ENCODE results near the gene MACO1. TPM values are rescaled to one million over a fixed set of nuclear protein-coding genes. Genes with fewer than 3 reads are reported as not detected.
A peak's percentile ranks its signal among the peaks of the same experiment; 100 is the strongest.

Gene MACO1
- total RNA-seq, 2 donors from 2014 or later = 16.3 to 21.6 TPM

DNA sequence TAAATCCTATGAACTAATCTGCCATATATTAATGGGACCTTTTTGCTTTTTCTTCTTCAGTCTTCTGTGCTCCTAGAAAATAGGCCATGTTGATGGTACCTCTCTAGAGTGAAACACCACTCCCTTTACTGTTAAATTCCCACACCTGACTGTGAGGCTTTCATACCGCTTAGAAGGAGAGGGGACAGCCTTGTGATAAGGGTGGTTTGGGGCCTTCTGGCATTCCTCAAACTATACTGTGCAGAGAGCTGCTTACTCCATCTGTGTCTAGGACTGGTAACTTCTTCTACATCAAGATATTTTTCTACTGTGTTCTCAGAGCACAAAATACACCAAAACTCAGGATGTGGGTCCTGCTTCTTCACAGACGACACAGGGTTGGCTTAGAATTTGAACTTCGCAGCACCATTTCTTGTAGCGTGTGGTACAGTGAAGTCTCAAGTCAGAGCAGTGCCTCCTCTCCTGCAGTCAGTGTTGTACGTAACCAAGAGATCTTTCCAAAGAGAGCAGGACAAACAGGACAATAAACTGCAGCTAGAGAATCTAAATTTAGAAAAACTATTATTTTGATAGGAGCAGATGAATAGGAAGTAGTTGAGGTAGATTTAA lies 43.8 kb downstream of the MACO1 start:
- Mint-ChIP-seq H3K27me3 (no peaks in the 10 kb centered on the region), H3K36me3 (ENCODE audit: low read depth) (no peaks in the 10 kb centered on the region), H3K4me3 (peak overlapping the region; percentile 62), H3K27ac (peak overlapping the region; percentile 41), H3K4me1 (peaks cover 23% of the 10 kb centered on the region)
- DNase-seq = no peak
- no peaks in the 10 kb centered on the region for H3K9me3 ChIP-seq (ENCODE audit: control insufficient read depth, low read length, poor library complexity, severe bottlenecking)
- ATAC-seq = no peak

DNA sequence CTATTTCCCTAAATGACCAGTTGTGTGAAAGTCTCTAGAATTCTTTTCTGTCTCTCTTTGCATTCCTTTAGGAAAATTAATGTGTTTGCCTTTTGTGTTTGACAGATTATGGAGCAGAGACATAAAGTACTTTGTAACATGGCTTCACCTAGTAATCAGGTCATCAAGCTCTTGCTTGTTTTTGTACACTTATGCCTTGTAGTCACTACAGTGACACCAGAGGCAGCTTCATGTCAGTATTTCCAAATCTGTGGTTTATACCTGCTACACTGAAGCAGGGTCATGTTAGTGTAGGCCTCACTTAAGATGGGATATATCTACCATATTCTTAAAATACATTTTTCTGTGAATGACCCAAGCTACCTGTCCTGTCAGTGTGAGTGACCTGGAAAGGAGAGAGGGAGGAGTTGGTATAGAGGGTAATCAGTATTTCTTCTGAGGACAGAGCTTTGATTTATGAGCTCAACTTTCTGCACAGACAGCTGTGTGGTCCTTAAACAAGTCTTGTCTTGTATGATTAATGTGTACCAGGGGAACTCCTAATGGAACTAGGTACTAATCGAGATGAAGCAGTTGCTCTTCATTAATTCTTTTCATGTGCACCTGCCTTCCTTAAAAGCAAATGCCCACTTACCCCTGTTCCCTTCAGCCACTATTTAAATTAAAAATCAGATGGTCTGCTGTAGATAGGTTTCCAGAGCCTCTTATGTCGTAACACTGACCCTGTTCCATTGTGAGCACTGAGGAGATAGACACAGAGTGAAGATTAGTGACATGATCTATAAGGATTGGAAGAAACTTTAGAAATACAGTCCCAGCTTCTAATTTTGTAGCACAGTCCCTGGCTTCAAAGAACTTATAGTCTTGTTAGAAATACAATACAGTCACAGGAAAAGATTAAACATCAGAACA lies 45.7 kb downstream of the MACO1 start:
- no peaks in the 10 kb centered on the region for H3K9me3 ChIP-seq (ENCODE audit: control insufficient read depth, low read length, poor library complexity, severe bottlenecking)
- H3K27ac Mint-ChIP-seq = no peak overlapping the region
- no peak overlapping the region for H3K4me3 Mint-ChIP-seq
- H3K36me3 Mint-ChIP-seq (ENCODE audit: low read depth) = no peaks in the 10 kb centered on the region
- H3K27me3 Mint-ChIP-seq = no peaks in the 10 kb centered on the region
- DNase-seq = no peak
- H3K4me1 Mint-ChIP-seq = peaks cover 23% of the 10 kb centered on the region
- no peak for ATAC-seq

DNA sequence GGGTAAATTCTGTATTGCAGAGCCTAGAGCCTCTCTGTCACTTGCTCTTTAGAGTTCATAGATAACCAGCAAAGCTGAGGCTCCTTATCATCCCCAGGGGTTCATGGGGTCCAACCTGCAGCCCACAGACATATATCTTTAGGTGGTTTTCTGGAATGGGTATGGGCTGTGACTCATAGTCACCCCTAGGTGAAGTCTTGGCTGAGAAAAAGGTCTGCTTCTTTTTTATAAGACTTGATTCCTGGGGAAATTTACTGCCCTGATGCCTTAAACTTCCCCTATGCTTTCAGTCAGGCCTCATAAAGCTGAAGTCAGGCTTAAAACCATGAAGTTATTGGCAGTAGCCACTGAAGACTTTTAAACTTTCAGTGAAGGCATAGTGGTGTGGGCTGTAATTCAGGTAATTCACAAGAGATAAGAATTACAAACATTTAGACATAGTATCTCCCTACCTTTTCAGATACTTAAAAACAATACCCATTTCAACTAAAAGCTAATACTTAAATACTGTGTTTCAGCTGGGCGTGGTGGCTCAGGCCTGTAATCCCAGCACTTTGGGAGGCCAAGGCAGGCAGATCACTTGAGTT lies 46.8 kb downstream of the MACO1 start:
- no peaks in the 10 kb centered on the region for H3K9me3 ChIP-seq (ENCODE audit: control insufficient read depth, low read length, poor library complexity, severe bottlenecking)
- Mint-ChIP-seq H3K27ac (no peak overlapping the region), H3K4me3 (no peak overlapping the region), H3K27me3 (no peaks in the 10 kb centered on the region), H3K4me1 (peaks cover 28% of the 10 kb centered on the region), H3K36me3 (ENCODE audit: low read depth) (peaks cover 4% of the 10 kb centered on the region)
- DNase-seq (no peak), ATAC-seq (no peak)

DNA sequence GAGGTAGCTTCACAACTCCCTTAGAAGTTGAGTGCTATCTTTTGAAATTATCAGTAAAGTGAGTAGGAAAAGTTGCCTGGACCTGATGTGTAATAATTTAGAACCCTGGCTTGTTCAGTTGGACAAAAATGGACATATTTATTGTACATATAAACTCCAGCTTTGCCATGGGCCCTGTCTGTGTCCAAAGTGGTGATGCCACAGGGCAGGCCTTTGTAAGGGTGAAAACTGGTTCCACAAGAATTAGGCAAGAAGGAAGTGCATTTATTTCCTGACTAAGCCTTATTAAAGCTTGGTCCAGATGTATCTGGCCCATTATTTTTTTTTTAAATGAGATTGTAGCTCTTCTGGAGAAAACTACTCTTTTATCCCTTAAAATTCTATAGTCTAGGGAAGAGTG lies 47.9 kb downstream of the MACO1 start:
- H3K9me3 ChIP-seq (ENCODE audit: control insufficient read depth, low read length, poor library complexity, severe bottlenecking) = no peaks in the 10 kb centered on the region
- ATAC-seq = no peak
- Mint-ChIP-seq H3K4me1 (peaks cover 25% of the 10 kb centered on the region), H3K27ac (no peak overlapping the region), H3K27me3 (no peaks in the 10 kb centered on the region), H3K4me3 (no peak overlapping the region), H3K36me3 (ENCODE audit: low read depth) (peaks cover 4% of the 10 kb centered on the region)
- DNase-seq = no peak

DNA sequence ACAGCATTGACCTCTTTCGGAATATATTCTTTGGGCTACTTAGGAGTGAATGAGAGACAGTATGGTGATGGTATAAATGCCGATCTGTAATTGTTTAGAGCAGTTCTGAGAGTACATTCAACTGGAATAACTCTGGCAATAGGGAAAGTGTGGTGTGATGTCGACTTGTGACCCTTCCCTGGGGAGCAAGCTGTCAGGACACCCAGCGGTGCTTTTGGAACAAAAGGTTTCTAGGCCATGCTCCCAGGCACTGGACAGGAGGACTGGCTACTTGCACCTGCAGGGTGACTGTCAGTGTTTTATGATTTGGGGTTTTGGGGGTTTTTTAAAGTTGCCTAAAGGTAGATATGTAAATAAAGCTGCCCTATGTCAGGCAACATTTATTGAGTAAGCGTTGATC lies 50.9 kb downstream of the MACO1 start:
- DNase-seq (no peak), ATAC-seq (no peak)
- Mint-ChIP-seq H3K36me3 (ENCODE audit: low read depth) (peaks cover 6% of the 10 kb centered on the region), H3K4me1 (peaks cover 13% of the 10 kb centered on the region), H3K4me3 (no peak overlapping the region), H3K27ac (peak overlapping the region; percentile 74), H3K27me3 (no peaks in the 10 kb centered on the region)
- no peaks in the 10 kb centered on the region for H3K9me3 ChIP-seq (ENCODE audit: control insufficient read depth, low read length, poor library complexity, severe bottlenecking)

DNA sequence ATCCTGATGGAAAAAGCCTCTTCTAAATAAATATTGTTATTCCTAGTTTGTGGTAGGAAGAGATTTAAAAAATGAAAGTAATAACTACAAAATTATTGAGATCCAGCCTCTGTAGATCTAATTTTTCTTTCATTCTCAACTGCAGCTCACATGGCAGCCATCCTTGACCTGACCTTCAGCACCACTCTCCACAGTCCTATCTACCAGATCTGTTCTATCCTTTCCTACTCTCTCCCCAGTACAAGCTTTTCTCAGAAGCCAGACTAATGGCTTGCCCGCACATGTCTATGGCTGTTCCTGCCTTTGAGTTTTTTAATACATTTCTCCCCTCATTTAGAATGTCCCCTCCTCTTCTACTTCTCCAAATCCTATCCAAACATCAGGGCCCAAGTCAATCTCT lies 51.5 kb downstream of the MACO1 start:
- peaks cover 6% of the 10 kb centered on the region for H3K36me3 Mint-ChIP-seq (ENCODE audit: low read depth)
- peak overlapping the region; percentile 74 for H3K27ac Mint-ChIP-seq
- H3K4me3 Mint-ChIP-seq = no peak overlapping the region
- no peak for DNase-seq
- ATAC-seq = no peak
- H3K9me3 ChIP-seq (ENCODE audit: control insufficient read depth, low read length, poor library complexity, severe bottlenecking) = no peaks in the 10 kb centered on the region
- H3K4me1 Mint-ChIP-seq = peaks cover 8% of the 10 kb centered on the region
- H3K27me3 Mint-ChIP-seq = no peaks in the 10 kb centered on the region

DNA sequence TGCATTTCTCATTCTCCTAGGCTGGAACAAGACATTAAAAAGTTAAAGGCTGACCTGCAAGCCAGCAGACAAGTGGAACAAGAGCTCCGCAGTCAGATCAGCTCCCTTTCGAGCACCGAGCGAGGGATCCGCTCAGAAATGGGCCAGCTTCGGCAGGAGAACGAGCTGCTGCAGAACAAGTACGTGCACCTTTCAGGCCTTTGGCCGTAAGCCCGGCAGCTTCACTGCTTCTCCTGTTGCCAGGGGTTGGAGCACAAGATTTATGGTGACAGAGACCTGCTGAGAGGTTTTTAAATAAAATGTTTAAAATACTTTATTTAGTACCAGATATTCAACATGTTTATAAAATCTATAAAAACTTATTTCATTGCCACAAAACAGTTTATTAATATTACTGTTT lies 53.4 kb downstream of the MACO1 start:
- ATAC-seq (no peak), DNase-seq (no peak)
- Mint-ChIP-seq H3K4me1 (peaks cover 11% of the 10 kb centered on the region), H3K27me3 (no peaks in the 10 kb centered on the region), H3K27ac (peak overlapping the region; percentile 74), H3K36me3 (ENCODE audit: low read depth) (peaks cover 6% of the 10 kb centered on the region), H3K4me3 (no peak overlapping the region)
- H3K9me3 ChIP-seq (ENCODE audit: control insufficient read depth, low read length, poor library complexity, severe bottlenecking) = no peaks in the 10 kb centered on the region

DNA sequence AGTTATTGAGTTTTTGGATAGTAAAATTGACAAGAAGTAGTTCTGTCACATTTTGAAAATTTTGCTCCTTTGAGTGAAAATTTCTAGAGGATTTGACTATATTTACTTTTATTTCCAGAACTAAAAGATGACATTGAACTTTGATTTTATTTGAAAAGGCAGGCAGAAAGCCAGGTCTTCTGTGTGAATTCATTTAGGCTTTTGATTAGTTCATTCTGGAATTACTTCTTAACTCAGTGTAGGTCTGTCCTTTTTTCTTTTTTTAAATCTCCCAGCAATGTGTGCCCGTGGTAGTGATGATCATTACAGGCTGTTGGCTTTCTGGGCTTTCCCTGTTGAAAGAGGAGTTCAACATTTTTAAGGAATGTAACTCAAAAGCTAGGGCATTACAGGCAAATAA lies 53.8 kb downstream of the MACO1 start:
- ATAC-seq (no peak), DNase-seq (no peak)
- Mint-ChIP-seq H3K27me3 (no peaks in the 10 kb centered on the region), H3K4me1 (peaks cover 11% of the 10 kb centered on the region), H3K4me3 (no peak overlapping the region), H3K27ac (no peak overlapping the region), H3K36me3 (ENCODE audit: low read depth) (peaks cover 6% of the 10 kb centered on the region)
- H3K9me3 ChIP-seq (ENCODE audit: control insufficient read depth, low read length, poor library complexity, severe bottlenecking) = no peaks in the 10 kb centered on the region

DNA sequence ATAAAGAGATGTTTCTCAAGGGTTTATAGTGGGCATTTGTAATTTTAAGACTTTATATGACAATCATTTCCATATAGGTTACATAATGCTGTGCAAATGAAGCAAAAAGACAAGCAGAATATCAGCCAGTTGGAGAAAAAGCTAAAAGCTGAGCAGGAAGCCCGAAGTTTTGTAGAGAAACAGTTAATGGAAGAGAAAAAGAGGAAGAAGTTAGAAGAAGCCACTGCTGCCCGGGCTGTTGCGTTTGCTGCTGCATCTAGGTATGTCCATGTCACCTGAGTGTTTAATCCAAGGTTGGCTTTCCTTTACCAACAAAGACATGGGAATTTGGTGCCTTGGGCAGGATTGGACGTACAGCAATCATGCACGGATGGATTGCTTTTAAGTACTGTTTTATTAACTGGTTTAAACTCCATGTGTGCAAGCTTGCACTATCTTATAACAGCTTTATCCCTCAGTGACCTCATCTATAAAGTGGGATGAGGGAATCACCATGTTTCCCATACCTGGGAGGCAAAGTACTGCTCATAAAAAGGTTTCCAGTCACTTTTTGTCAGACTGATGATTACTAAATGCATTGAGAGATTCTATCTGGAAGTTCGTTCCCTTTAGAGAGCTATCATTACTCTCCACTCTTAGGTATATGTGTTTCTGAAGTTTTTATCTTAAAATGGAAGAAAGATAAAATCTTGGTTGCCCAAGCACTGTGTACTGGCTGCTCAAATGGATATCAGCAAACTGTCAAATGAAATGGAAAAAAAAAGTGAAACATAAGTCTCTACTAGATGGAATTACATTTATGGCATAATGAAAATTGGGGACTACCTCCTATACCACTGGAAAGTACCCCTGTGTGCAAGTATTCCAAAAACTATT lies 55.1 kb downstream of the MACO1 start:
- Mint-ChIP-seq H3K27ac (no peak overlapping the region), H3K4me1 (peaks cover 14% of the 10 kb centered on the region), H3K4me3 (no peak overlapping the region), H3K36me3 (ENCODE audit: low read depth) (peaks cover 6% of the 10 kb centered on the region), H3K27me3 (no peaks in the 10 kb centered on the region)
- DNase-seq = no peak
- no peak for ATAC-seq
- no peaks in the 10 kb centered on the region for H3K9me3 ChIP-seq (ENCODE audit: control insufficient read depth, low read length, poor library complexity, severe bottlenecking)

DNA sequence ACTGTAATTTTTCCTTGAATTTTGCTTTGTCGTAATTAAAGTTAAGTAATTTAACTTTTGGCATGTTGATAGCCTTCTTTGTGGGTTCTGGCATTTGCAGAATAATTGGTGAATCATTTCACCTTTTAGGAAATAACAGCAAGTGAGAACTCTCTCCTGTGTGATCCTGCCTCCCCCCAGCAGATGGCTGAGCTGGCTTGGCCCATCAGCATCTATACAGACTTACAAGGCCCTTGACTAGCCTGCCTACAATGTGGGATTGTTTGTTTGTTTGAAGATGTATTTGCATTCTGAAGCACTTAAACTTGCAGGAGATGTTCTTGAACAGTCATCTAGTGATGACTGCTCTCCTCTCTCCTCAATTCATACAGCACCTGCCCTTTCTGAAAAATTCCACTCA lies 55.9 kb downstream of the MACO1 start:
- Mint-ChIP-seq H3K27me3 (no peaks in the 10 kb centered on the region), H3K27ac (no peak overlapping the region), H3K4me1 (peaks cover 12% of the 10 kb centered on the region), H3K4me3 (no peak overlapping the region), H3K36me3 (ENCODE audit: low read depth) (peaks cover 6% of the 10 kb centered on the region)
- no peak for ATAC-seq
- DNase-seq = no peak
- no peaks in the 10 kb centered on the region for H3K9me3 ChIP-seq (ENCODE audit: control insufficient read depth, low read length, poor library complexity, severe bottlenecking)

DNA sequence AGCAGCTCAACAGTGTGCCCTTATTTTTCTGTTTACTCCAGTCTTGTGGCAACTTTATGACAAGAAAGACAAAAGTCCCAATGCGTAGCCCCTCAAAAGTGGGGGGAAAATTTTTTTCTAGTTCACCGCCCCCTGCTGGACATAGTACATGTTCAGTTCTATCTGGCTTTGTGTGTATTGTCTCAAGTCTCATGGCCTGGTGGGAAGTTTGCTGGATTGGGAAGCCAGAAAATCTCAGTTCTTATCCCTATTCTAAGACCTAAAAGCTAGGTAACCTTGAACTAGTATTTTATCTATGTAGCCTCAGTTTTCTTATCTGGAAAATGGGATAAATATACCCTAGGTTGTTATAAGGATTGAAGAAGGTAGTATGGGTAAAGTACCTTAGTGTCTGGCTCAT lies 56.9 kb downstream of the MACO1 start:
- Mint-ChIP-seq H3K27me3 (no peaks in the 10 kb centered on the region), H3K36me3 (ENCODE audit: low read depth) (peaks cover 9% of the 10 kb centered on the region), H3K27ac (no peak overlapping the region), H3K4me1 (peaks cover 8% of the 10 kb centered on the region), H3K4me3 (no peak overlapping the region)
- no peak for ATAC-seq
- peak in 1 of 3 donors; percentile 32 for DNase-seq
- H3K9me3 ChIP-seq (ENCODE audit: control insufficient read depth, low read length, poor library complexity, severe bottlenecking) = no peaks in the 10 kb centered on the region

DNA sequence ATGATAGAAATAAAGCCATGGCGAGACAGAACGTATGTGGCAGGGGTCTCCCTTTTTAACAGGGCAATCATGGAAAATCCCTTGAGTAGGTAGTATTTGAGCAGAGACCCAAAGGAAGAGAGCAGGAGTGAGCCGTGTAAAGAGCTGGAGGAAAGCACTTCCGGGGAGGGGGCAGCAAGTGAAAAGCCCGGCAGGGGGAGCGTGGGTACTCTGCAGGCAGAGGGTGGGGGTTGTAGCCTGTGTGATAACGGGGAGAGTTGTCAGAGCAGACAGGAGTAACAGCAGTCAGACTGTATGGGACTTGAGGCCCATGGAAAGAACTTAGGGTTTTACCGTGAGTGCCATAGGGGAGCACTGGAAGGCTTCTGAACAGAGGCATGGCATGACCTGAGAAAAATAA lies 61.6 kb downstream of the MACO1 start:
- ATAC-seq = no peak
- Mint-ChIP-seq H3K27ac (peak overlapping the region; percentile 72), H3K36me3 (ENCODE audit: low read depth) (peaks cover 18% of the 10 kb centered on the region), H3K27me3 (no peaks in the 10 kb centered on the region), H3K4me1 (peaks cover 18% of the 10 kb centered on the region), H3K4me3 (no peak overlapping the region)
- H3K9me3 ChIP-seq (ENCODE audit: control insufficient read depth, low read length, poor library complexity, severe bottlenecking) = no peaks in the 10 kb centered on the region
- no peak for DNase-seq

DNA sequence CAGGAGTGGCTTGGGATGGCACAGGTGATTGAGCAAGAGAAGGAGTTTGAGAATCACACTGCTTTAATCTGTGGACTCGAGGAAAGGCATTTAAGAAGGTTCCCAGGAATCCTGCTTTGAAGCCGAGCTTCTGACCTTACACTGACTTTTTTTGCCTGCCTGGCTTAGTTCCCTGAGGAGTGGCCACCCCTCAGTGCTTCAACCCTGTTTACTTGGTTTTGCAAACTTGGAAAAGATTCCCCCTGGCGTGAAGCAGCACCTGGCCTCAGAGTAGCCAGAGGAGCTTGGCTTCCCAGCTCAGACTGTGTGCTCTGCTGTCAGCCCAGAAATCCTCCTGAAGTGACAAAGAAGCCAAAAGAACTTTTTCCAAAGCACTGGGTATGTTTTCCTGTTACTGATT lies 64.3 kb downstream of the MACO1 start:
- no peaks in the 10 kb centered on the region for H3K27me3 Mint-ChIP-seq
- H3K36me3 Mint-ChIP-seq (ENCODE audit: low read depth) = peaks cover 18% of the 10 kb centered on the region
- H3K4me3 Mint-ChIP-seq = no peak overlapping the region
- ATAC-seq = no peak
- peak overlapping the region; percentile 91 for H3K27ac Mint-ChIP-seq
- no peaks in the 10 kb centered on the region for H3K9me3 ChIP-seq (ENCODE audit: control insufficient read depth, low read length, poor library complexity, severe bottlenecking)
- DNase-seq = no peak
- H3K4me1 Mint-ChIP-seq = peaks cover 13% of the 10 kb centered on the region

Measured in T-helper 17 cell (primary cell).